ENCODE measurements around the gene ABCB8.
"Not testable (repeated sequence)": the region's sequence is repeated elsewhere in the genome, so short reads cannot be mapped to it uniquely, and the experiment has no call there.

GRCh38 chr7:151027728-151028130, 521 bp upstream of the ABCB8 start:
- TF ChIP-seq, protein P1, sequence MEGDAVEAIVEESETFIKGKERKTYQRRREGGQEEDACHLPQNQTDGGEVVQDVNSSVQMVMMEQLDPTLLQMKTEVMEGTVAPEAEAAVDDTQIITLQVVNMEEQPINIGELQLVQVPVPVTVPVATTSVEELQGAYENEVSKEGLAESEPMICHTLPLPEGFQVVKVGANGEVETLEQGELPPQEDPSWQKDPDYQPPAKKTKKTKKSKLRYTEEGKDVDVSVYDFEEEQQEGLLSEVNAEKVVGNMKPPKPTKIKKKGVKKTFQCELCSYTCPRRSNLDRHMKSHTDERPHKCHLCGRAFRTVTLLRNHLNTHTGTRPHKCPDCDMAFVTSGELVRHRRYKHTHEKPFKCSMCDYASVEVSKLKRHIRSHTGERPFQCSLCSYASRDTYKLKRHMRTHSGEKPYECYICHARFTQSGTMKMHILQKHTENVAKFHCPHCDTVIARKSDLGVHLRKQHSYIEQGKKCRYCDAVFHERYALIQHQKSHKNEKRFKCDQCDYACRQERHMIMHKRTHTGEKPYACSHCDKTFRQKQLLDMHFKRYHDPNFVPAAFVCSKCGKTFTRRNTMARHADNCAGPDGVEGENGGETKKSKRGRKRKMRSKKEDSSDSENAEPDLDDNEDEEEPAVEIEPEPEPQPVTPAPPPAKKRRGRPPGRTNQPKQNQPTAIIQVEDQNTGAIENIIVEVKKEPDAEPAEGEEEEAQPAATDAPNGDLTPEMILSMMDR (IDR thresholded peaks at IDR 0.05) = not testable (repeated sequence)
- not testable (repeated sequence) for TF ChIP-seq EZH2 (IDR thresholded peaks at IDR 0.05; ENCODE audit: borderline replicate concordance, insufficient read depth, low read depth, low read length, poor library complexity, severe bottlenecking)
